ENCODE measurements around the gene NKX2-1. TPM values are rescaled to one million over a fixed set of nuclear protein-coding genes. Genes with fewer than 3 reads are reported as not detected.

Gene NKX2-1
- total and polyA plus RNA-seq, 2 of the 13 experiments (the other 11 are each of a cell fraction or from before 2014, with no cell fraction given): not detected

- TF ChIP-seq THAP7 (CRISPR knock-in tag; IDR thresholded peaks at IDR 0.05): no peak
- no peak for TF ChIP-seq MED13 (CRISPR knock-in tag; IDR thresholded peaks at IDR 0.05)
- TF ChIP-seq ZNF83 (CRISPR knock-in tag; IDR thresholded peaks at IDR 0.05; ENCODE audit: borderline replicate concordance): no peak
- no peak for TF ChIP-seq SMARCC2 (IDR thresholded peaks at IDR 0.05)
- TF ChIP-seq NONO (IDR thresholded peaks at IDR 0.05): no peak
- peak; percentile 58 for TF ChIP-seq NONO (CRISPR knock-in tag; conservative IDR thresholded peaks at IDR 0.05)
- TF ChIP-seq ZNF768 (CRISPR knock-in tag; IDR thresholded peaks at IDR 0.05): peak; percentile 70
- TF ChIP-seq ZNF180 (CRISPR knock-in tag; IDR thresholded peaks at IDR 0.05; ENCODE audit: borderline replicate concordance, low read depth): no peak
- no peak for TF ChIP-seq LCORL (IDR thresholded peaks at IDR 0.05)
- no peak for TF ChIP-seq LCORL (CRISPR knock-in tag; IDR thresholded peaks at IDR 0.05)
- TF ChIP-seq TEAD3 (CRISPR knock-in tag; optimal IDR thresholded peaks at IDR 0.05; ENCODE audit: borderline replicate concordance): no peak
- TF ChIP-seq, protein P1, sequence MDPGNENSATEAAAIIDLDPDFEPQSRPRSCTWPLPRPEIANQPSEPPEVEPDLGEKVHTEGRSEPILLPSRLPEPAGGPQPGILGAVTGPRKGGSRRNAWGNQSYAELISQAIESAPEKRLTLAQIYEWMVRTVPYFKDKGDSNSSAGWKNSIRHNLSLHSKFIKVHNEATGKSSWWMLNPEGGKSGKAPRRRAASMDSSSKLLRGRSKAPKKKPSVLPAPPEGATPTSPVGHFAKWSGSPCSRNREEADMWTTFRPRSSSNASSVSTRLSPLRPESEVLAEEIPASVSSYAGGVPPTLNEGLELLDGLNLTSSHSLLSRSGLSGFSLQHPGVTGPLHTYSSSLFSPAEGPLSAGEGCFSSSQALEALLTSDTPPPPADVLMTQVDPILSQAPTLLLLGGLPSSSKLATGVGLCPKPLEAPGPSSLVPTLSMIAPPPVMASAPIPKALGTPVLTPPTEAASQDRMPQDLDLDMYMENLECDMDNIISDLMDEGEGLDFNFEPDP (CRISPR knock-in tag; conservative IDR thresholded peaks at IDR 0.05): no peak
- TF ChIP-seq, protein P2, sequence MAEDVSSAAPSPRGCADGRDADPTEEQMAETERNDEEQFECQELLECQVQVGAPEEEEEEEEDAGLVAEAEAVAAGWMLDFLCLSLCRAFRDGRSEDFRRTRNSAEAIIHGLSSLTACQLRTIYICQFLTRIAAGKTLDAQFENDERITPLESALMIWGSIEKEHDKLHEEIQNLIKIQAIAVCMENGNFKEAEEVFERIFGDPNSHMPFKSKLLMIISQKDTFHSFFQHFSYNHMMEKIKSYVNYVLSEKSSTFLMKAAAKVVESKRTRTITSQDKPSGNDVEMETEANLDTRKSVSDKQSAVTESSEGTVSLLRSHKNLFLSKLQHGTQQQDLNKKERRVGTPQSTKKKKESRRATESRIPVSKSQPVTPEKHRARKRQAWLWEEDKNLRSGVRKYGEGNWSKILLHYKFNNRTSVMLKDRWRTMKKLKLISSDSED (CRISPR knock-in tag; IDR thresholded peaks at IDR 0.05): no peak
- no peak for TF ChIP-seq GATAD2A (CRISPR knock-in tag; IDR thresholded peaks at IDR 0.05)
- no peak for TF ChIP-seq ZNF460 (CRISPR knock-in tag; IDR thresholded peaks at IDR 0.05; ENCODE audit: borderline replicate concordance)
- TF ChIP-seq, protein P3, sequence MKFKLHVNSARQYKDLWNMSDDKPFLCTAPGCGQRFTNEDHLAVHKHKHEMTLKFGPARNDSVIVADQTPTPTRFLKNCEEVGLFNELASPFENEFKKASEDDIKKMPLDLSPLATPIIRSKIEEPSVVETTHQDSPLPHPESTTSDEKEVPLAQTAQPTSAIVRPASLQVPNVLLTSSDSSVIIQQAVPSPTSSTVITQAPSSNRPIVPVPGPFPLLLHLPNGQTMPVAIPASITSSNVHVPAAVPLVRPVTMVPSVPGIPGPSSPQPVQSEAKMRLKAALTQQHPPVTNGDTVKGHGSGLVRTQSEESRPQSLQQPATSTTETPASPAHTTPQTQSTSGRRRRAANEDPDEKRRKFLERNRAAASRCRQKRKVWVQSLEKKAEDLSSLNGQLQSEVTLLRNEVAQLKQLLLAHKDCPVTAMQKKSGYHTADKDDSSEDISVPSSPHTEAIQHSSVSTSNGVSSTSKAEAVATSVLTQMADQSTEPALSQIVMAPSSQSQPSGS (CRISPR knock-in tag; IDR thresholded peaks at IDR 0.05): no peak
- TF ChIP-seq IRX3 (CRISPR knock-in tag; IDR thresholded peaks at IDR 0.05; ENCODE audit: borderline replicate concordance, low read depth): no peak
- no peak for TF ChIP-seq JARID2 (CRISPR knock-in tag; IDR thresholded peaks at IDR 0.05; ENCODE audit: insufficient replicate concordance)
- TF ChIP-seq ELF4 (CRISPR knock-in tag; IDR thresholded peaks at IDR 0.05; ENCODE audit: borderline replicate concordance): no peak
- no peak for TF ChIP-seq ZNF713 (CRISPR knock-in tag; IDR thresholded peaks at IDR 0.05)
- TF ChIP-seq, protein P4, sequence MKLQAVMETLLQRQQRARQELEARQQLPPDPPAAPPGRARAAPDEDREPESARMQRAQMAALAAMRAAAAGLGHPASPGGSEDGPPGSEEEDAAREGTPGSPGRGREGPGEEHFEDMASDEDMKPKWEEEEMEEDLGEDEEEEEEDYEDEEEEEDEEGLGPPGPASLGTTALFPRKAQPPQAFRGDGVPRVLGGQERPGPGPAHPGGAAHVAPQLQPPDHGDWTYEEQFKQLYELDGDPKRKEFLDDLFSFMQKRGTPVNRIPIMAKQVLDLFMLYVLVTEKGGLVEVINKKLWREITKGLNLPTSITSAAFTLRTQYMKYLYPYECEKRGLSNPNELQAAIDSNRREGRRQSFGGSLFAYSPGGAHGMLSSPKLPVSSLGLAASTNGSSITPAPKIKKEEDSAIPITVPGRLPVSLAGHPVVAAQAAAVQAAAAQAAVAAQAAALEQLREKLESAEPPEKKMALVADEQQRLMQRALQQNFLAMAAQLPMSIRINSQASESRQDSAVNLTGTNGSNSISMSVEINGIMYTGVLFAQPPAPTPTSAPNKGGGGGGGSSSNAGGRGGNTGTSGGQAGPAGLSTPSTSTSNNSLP (IDR thresholded peaks at IDR 0.05; ENCODE audit: low read depth, low read length): no peak
- TF ChIP-seq MIER2 (CRISPR knock-in tag; IDR thresholded peaks at IDR 0.05): no peak
- TF ChIP-seq ZNF749 (CRISPR knock-in tag; IDR thresholded peaks at IDR 0.05; ENCODE audit: borderline replicate concordance): 0 out of 2 replicates have a peak, but pooled peaks have one; percentile 49
These were observed 831 bp upstream of the NKX2-1 start (continued) for GRCh38 chr14:36520601-36521525.

Data from HepG2 (cell line).